Measurements from ENCODE around the gene SUPT3H.

SUPT3H gene

DNA sequence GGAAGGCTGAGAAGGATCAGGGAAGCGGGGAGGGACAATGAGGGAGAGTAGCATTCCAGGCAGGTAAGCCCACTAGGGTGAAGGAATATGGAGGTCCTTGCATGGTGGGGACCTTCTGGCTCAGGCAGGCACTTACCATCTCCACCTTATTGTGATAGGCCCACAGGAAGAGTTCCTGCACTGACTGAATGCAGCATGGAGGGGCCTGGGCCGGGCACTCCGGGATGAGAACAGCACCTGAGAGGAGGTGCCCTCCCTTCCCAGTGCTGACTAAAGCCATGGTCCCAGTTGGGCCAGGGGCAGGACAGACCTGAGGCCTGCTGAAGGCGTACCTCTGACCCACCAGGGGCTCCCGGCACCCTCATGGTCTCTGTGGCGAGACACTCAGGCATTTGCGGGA, 597.6 kb downstream of the SUPT3H start:
- H3K27ac ChIP-seq = no peak overlapping the region
- TF ChIP-seq, protein P1, sequence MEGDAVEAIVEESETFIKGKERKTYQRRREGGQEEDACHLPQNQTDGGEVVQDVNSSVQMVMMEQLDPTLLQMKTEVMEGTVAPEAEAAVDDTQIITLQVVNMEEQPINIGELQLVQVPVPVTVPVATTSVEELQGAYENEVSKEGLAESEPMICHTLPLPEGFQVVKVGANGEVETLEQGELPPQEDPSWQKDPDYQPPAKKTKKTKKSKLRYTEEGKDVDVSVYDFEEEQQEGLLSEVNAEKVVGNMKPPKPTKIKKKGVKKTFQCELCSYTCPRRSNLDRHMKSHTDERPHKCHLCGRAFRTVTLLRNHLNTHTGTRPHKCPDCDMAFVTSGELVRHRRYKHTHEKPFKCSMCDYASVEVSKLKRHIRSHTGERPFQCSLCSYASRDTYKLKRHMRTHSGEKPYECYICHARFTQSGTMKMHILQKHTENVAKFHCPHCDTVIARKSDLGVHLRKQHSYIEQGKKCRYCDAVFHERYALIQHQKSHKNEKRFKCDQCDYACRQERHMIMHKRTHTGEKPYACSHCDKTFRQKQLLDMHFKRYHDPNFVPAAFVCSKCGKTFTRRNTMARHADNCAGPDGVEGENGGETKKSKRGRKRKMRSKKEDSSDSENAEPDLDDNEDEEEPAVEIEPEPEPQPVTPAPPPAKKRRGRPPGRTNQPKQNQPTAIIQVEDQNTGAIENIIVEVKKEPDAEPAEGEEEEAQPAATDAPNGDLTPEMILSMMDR (conservative IDR thresholded peaks at IDR 0.05) = no peak
- TF ChIP-seq ZFX (IDR thresholded peaks at IDR 0.05) = no peak

DNA sequence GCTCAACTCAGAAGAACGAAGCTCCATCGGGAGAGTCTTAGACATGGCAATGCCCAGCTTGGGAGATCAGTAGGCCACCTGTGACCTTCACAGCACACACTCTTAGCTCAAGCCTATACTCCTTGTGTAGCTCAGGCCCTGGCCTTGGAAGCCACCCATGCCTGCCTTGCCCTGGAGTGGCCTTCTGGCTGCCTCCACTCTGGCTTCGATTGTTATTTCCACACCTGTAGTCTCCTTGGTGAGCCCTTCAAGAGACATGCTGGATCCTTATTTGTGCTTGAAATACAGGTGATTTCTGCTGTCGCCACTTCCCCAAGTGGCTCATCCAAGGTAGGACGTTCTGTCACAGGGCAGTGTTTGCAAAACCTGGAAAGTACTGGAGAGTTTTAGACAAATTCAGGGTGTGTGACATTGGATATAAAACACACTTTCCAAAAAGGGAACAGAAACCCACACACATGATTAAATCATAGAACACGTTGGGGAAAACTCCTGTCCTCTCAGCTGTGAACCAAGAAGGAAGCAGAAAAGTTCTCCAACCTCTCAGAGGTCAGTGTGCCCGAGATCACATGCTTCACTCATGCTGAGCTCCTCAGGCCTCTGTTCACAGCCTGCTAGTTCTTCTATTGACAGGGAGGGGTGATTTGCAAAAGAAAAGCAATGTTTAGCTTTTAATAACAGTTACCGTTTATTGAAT, 598.5 kb downstream of the SUPT3H start:
- no peak overlapping the region for H3K27ac ChIP-seq
- TF ChIP-seq, protein P1 (conservative IDR thresholded peaks at IDR 0.05) = no peak
- TF ChIP-seq ZFX (IDR thresholded peaks at IDR 0.05) = no peak
